ENCODE data around the gene ATP6V0E1.

Gene ATP6V0E1

GRCh38 chr5:173047838-173048105 is 64.2 kb downstream of the ATP6V0E1 start:
- in situ Hi-C loops (cut with HindIII; ENCODE audit: low sequenced_read_pairs), result no loop called here
- TF ChIP-seq CTCF (IDR thresholded peaks at IDR 0.05; ENCODE audit: low read depth, low read length), result no peak
- no peak for DNase-seq (ENCODE audit: low read depth, low spot score)
- no peak overlapping the region for H3K4me3 ChIP-seq (ENCODE audit: low read depth, low read length)

GRCh38 chr5:173050791-173051190 is 67.2 kb downstream of the ATP6V0E1 start:
- H3K4me3 ChIP-seq (ENCODE audit: low read depth, low read length), result no peak overlapping the region
- TF ChIP-seq CTCF (IDR thresholded peaks at IDR 0.05; ENCODE audit: low read depth, low read length), result no peak
- DNase-seq (ENCODE audit: low read depth, low spot score), result no peak
- in situ Hi-C loops (cut with HindIII; ENCODE audit: low sequenced_read_pairs), result no loop called here

- in situ Hi-C loops (cut with HindIII; ENCODE audit: low sequenced_read_pairs), result no loop called here
- no peak overlapping the region for H3K4me3 ChIP-seq (ENCODE audit: low read depth, low read length)
- DNase-seq (ENCODE audit: low read depth, low spot score), result no peak
- TF ChIP-seq CTCF (IDR thresholded peaks at IDR 0.05; ENCODE audit: low read depth, low read length), result no peak
Observed at GRCh38 chr5:173051746-173052145, 68.2 kb downstream of the ATP6V0E1 start.

GRCh38 chr5:173053041-173053440 is 69.5 kb downstream of the ATP6V0E1 start:
- in situ Hi-C loops (cut with HindIII; ENCODE audit: low sequenced_read_pairs), result no loop called here
- no peak for TF ChIP-seq CTCF (IDR thresholded peaks at IDR 0.05; ENCODE audit: low read depth, low read length)
- no peak for DNase-seq (ENCODE audit: low read depth, low spot score)
- no peak overlapping the region for H3K4me3 ChIP-seq (ENCODE audit: low read depth, low read length)

- no peak for DNase-seq (ENCODE audit: low read depth, low spot score)
- in situ Hi-C loops (cut with HindIII; ENCODE audit: low sequenced_read_pairs), result no loop called here
- H3K4me3 ChIP-seq (ENCODE audit: low read depth, low read length), result peak overlapping the region; percentile 78
- no peak for TF ChIP-seq CTCF (IDR thresholded peaks at IDR 0.05; ENCODE audit: low read depth, low read length)
Observed at GRCh38 chr5:173055042-173055721, 71.6 kb downstream of the ATP6V0E1 start.

- no peak for TF ChIP-seq CTCF (IDR thresholded peaks at IDR 0.05; ENCODE audit: low read depth, low read length)
- in situ Hi-C loops (cut with HindIII; ENCODE audit: low sequenced_read_pairs), result no loop called here
- DNase-seq (ENCODE audit: low read depth, low spot score), result no peak
- H3K4me3 ChIP-seq (ENCODE audit: low read depth, low read length), result peak overlapping the region; percentile 78
Observed at GRCh38 chr5:173055722-173055982, 72.1 kb downstream of the ATP6V0E1 start.

Measured in astrocyte of the spinal cord (primary cell).